Subcutaneous adipose tissue (tissue), 4 donors: ENCODE measurements around the gene PIGZ. TPM values are rescaled to one million over a fixed set of nuclear protein-coding genes. Genes with fewer than 3 reads are reported as not detected.

ENCODE experiments used
- total RNA-seq, 4 donors: library from RNA; depleted of rRNA; stranded (reverse); fragments of >200 nt; gene quantifications; one replicate each; pipeline ENCODE4 v1.1.0, GENCODE V29; 2016
- TF ChIP-seq, protein P1 (sequence below): fragments of 450-650 bp; IDR thresholded peaks from one replicate; pipeline ENCODE4 v1.5.1; 2016; ENCODE audit warnings: low read depth, mild to moderate bottlenecking, control low read depth, antibody characterized with exemption, moderate library complexity

Gene PIGZ
- total RNA-seq, 4 donors from 2014 or later = 8.8 to 18.5 (median 17.0) TPM

DNA sequence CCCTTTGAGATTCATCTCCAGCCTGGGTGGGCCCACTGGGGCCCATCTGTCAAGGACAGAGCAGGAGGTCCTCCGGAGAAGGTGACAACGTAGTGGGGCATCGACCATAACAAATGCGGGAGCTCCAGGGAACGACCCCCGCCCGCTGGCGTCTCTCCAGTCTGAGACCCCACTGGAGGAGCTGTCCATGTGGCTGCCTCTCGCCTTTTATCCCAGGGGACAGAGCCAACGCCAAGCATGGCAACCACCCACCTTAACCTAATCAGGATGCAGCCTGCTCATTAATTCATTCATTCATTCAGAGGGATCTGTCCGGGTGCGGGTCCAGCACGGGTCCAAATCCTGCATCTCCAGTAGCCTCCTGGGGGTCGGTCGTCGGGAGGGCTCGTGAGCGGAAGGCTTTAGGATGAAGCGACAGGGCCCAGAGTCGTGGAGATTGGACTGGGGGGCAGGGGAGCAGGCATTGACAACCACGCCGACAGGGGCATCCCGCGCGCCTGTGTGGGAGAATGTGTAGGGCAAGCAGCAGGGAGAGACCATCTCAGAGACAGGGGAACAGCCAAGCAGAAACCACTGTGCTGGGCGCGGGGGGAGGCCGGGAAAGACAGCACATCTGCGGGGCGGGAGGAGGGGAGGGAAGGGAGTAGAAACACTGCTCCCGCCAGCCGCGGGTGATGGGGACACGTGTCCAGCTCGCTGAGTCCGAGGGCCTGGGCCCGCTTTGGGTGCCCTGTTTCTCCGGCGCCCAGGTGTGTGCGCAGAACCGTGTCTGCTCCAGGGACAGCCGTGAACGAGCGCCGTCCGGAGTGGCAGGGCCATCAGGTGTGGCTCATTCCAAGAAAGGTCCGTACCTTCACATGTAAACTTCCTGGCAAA, 1.9 kb downstream of the PIGZ start:
- TF ChIP-seq, protein P1, sequence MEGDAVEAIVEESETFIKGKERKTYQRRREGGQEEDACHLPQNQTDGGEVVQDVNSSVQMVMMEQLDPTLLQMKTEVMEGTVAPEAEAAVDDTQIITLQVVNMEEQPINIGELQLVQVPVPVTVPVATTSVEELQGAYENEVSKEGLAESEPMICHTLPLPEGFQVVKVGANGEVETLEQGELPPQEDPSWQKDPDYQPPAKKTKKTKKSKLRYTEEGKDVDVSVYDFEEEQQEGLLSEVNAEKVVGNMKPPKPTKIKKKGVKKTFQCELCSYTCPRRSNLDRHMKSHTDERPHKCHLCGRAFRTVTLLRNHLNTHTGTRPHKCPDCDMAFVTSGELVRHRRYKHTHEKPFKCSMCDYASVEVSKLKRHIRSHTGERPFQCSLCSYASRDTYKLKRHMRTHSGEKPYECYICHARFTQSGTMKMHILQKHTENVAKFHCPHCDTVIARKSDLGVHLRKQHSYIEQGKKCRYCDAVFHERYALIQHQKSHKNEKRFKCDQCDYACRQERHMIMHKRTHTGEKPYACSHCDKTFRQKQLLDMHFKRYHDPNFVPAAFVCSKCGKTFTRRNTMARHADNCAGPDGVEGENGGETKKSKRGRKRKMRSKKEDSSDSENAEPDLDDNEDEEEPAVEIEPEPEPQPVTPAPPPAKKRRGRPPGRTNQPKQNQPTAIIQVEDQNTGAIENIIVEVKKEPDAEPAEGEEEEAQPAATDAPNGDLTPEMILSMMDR = no peak

- TF ChIP-seq, protein P1 = no peak
Observed at GRCh38 chr3:196965804-196966173, 2.8 kb downstream of the PIGZ start.

- TF ChIP-seq, protein P1 = no peak
Observed at GRCh38 chr3:196965112-196965803, 3.4 kb downstream of the PIGZ start.

DNA sequence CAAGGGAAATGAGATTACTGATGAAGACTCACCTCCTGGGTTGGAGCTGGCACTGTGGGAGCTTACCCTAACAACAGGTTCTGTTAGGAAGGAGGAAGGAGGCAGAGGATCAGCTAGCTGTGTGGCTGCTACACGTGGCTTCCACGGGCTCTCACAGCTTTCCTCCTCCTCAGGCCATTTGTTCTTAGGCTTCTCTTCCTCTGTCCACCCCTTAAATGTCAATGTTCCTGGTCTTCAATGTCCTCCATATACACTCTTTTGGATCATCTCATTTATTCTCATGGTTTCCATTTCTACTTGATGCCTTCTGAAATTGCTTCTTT, 5.0 kb downstream of the PIGZ start:
- TF ChIP-seq, protein P1 = no peak

- TF ChIP-seq, protein P1 = no peak
Observed at GRCh38 chr3:196962930-196963630, 5.6 kb downstream of the PIGZ start.

DNA sequence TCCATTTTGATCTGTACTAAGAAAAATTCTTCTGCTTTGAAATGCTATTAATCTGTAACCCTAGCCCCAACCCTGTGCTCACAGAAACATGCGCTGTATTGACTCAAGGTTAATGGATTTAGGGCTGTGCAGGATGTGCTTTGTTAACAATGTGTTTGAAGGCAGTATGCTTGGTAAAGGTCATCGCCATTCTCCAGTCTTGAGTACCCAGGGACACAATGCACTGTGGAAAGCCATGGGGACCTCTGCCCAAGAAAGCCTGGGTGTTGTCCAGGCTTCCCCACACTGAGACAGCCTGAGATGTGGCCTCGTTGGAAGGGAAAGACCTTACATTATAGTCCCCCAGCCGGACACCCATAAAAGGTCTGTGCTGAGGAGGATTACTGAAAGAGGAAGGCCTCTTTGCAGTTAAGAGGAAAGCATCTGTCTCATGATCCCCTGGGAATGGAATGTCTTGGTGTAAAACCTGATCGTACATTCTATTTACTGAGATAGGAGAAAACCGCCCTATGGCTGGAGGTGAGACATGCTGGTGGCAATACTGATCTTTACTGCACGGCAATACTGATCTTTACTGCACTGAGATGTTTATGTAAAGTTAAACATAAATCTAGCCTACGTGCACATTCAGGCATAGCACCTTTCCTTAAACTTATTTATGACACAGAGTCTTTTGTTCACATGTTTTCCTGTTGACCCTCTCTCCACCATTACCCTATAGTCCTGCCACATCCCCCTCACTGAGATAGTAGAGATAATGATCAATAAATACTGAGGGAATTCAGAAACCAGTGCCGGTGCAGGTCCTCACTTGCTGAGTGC, 6.3 kb downstream of the PIGZ start:
- TF ChIP-seq, protein P1 = no peak
